Panc1 (cell line): ENCODE measurements around the gene C6orf62. TPM values are rescaled to one million over a fixed set of nuclear protein-coding genes. Genes with fewer than 3 reads are reported as not detected.

Source experiments
- ATAC-seq: fragments of 200-7000 bp; cut with Tn5 transposase; 2 replicates; pipeline ENCODE4 v1.9.1; 2020; ENCODE audit warnings: mild to moderate bottlenecking, moderate library complexity
- BruUV-seq: library from RNA; stranded (reverse); fragments of 400-500 nt; replicated peaks from 2 replicates; lab custom pipeline; 2021; lab: Mats Ljungman, UMichigan
- CTCF ChIA-PET: fragments of 300-600 bp; sonication (Branson Sonifier 250); formaldehyde crosslinking; loops from one replicate; lab custom pipeline; 2022; ENCODE audit warnings: antibody characterized with exemption; lab: Charles Lee
- POLR2A ChIA-PET: fragments of 300-600 bp; sonication (Branson Sonifier 250); formaldehyde crosslinking; loops from one replicate; lab custom pipeline; 2022; ENCODE audit warnings: antibody characterized with exemption; lab: Charles Lee
- DNase-seq: peaks from one replicate; pipeline ENCODE4 v3.0.0-alpha.2; 2010; ENCODE audit warnings: low read depth, low spot score
- H3K27ac ChIP-seq: 2 replicates; pipeline ENCODE4 v1.5.1; 2011; ENCODE audit warnings: mild to moderate bottlenecking, low read length, inconsistent platforms
- H3K27me3 ChIP-seq: fragments of 200-500 bp; sonication (Bioruptor generic); 2 replicates; pipeline ENCODE4 v1.6.0; 2014; ENCODE audit warnings: low read length, inconsistent platforms; ENCODE audit not compliant: control insufficient read depth, insufficient read depth
- H3K36me3 ChIP-seq: fragments of 200-500 bp; sonication (Bioruptor generic); 2 replicates; pipeline ENCODE4 v1.5.1; 2014; ENCODE audit warnings: inconsistent platforms, mild to moderate bottlenecking, low read length, moderate library complexity; ENCODE audit not compliant: control insufficient read depth, insufficient read depth
- H3K4me1 ChIP-seq: 2 replicates; pipeline ENCODE4 v1.5.1; 2011; ENCODE audit warnings: inconsistent platforms, mild to moderate bottlenecking, low read length, moderate library complexity; ENCODE audit not compliant: control insufficient read depth, insufficient read depth
- H3K4me3 ChIP-seq, 2 experiments: 2 replicates each; pipeline ENCODE4 v1.5.1; 2011 to 2012; ENCODE audit warnings: low read depth in 2 of 2, low read length in 2 of 2, mild to moderate bottlenecking in 2 of 2, inconsistent platforms in 1 of 2, moderate library complexity in 1 of 2
- H3K9me3 ChIP-seq: fragments of 200-500 bp; sonication (Bioruptor generic); 2 replicates; pipeline ENCODE4 v1.5.1; 2014; ENCODE audit warnings: low read depth, mild to moderate bottlenecking, inconsistent platforms, low read length, moderate library complexity; ENCODE audit not compliant: control insufficient read depth, insufficient read depth
- CTCF ChIP-seq: fragments of 450-650 bp; IDR thresholded peaks from 2 replicates; pipeline ENCODE4 v1.5.1; 2017; ENCODE audit warnings: mild to moderate bottlenecking
- POLR2AphosphoS5 ChIP-seq: IDR thresholded peaks from 2 replicates; pipeline ENCODE4 v1.6.1; 2012; ENCODE audit warnings: mild to moderate bottlenecking, low read depth, low read length, moderate library complexity
- REST ChIP-seq, 2 experiments: IDR thresholded peaks; 2 replicates each; pipeline ENCODE4 v1.6.1; 2011 to 2012; ENCODE audit warnings: low read depth in 2 of 2, control low read depth in 1 of 2, low read length in 1 of 2, mild to moderate bottlenecking in 1 of 2, moderate library complexity in 1 of 2; ENCODE audit not compliant: insufficient read depth in 1 of 2
- SIN3A ChIP-seq: IDR thresholded peaks from 2 replicates; pipeline ENCODE4 v1.6.1; 2012; ENCODE audit warnings: low read depth, mild to moderate bottlenecking, low read length, moderate library complexity, borderline replicate concordance; ENCODE audit not compliant: insufficient read depth
- TCF7L2 ChIP-seq: IDR thresholded peaks from 2 replicates; pipeline ENCODE4 v1.6.1; 2011; ENCODE audit warnings: mild to moderate bottlenecking, low read depth, low read length, inconsistent platforms
- in situ Hi-C: cut with HindIII; loops from 2 replicates; pipeline ENCODE4 v1.10.0; 2016; ENCODE audit warnings: low sequenced_read_pairs, low pct_unique_long_range_greater_than_20kb
- intact Hi-C: fragments of 100-400 bp; cut with micrococcal nuclease; formaldehyde crosslinking; loops from one replicate; pipeline ENCODE4 v1.10.0; 2022; ENCODE audit not compliant: unreplicated experiment
- total RNA-seq: library from RNA; stranded (reverse); gene quantifications from one replicate; pipeline ENCODE4 v1.2.1, GENCODE V29; 2021; ENCODE audit not compliant: unreplicated experiment

Gene C6orf62
- total RNA-seq, 1 experiment from 2014 or later = 153 TPM

GRCh38 chr6:24655215-24655614 is 63.7 kb downstream of the C6orf62 start:
- Histone ChIP-seq H3K27ac (no peak overlapping the region), H3K4me3 (no peak overlapping the region), H3K9me3 (no peaks in the 10 kb centered on the region), H3K36me3 (peaks cover 11% of the 10 kb centered on the region), H3K4me1 (no peaks in the 10 kb centered on the region), H3K27me3 (no peaks in the 10 kb centered on the region)
- ATAC-seq = no peak
- intact Hi-C loops (no loop called here), in situ Hi-C loops (no loop called here)
- ChIA-PET CTCF (no interaction called here), POLR2A (interaction anchor here (1.0 kb wide), 1 partner anchor 49 kb away, joined by 4 read pairs; no protein-coding TSS in a partner anchor)
- BruUV-seq = no TSS peak
- no peak for DNase-seq
- TF ChIP-seq POLR2AphosphoS5 = no peak
- TF ChIP-seq REST (IDR thresholded peaks at IDR 0.05; ENCODE audit: insufficient read depth in 1 of 2, low read depth in 2 of 2, low read length in 1 of 2) = no peak
- TF ChIP-seq CTCF = no peak
- TF ChIP-seq SIN3A = no peak
- TF ChIP-seq TCF7L2 = no peak

Other genes starting within 250 kb of the C6orf62 start
- gene GPLD1, start 229.6 kb downstream of the C6orf62 start, total RNA-seq = 0.98 TPM
- 4.2 TPM for gene ALDH5A1, start 224.2 kb downstream of the C6orf62 start, total RNA-seq
- gene KIAA0319, start 73.0 kb downstream of the C6orf62 start, total RNA-seq = 2.0 TPM
- gene TDP2, start 52.3 kb downstream of the C6orf62 start, total RNA-seq = 33.6 TPM
- 31.6 TPM for gene ACOT13, start 52.1 kb downstream of the C6orf62 start, total RNA-seq
- 53.1 TPM for gene GMNN, start 55.8 kb upstream of the C6orf62 start, total RNA-seq
- gene ARMH2, start 79.8 kb upstream of the C6orf62 start, total RNA-seq = not detected
- 0.54 TPM for gene RIPOR2, start 216.8 kb upstream of the C6orf62 start, total RNA-seq